Stomach (tissue), 4 donors: ENCODE results near the gene COIL.

Experiments used
- POLR2A ChIP-seq, 4 donors: fragments of 450-650 bp; IDR thresholded peaks; one replicate each; pipeline ENCODE4 v1.6.1; 2016; ENCODE audit warnings: antibody characterized with exemption in 4 of 4, control low read depth in 2 of 4, mild to moderate bottlenecking in 1 of 4, moderate library complexity in 1 of 4
- POLR2AphosphoS5 ChIP-seq, 3 donors: sonication (generic); formaldehyde crosslinking; IDR thresholded peaks; one replicate each; pipeline ENCODE4 v1.6.1; 2016; ENCODE audit warnings: antibody characterized with exemption in 3 of 3
- TF ChIP-seq, protein P1 (sequence below), 7 experiments: fragments of 450-650 bp in 4 of 7; fragments of 200-600 bp in 3 of 7; sonication (generic) in 3 of 7; IDR thresholded peaks; one replicate each; pipeline ENCODE4 v1.5.1; 2016 to 2019; ENCODE audit warnings: antibody characterized with exemption in 7 of 7, control low read depth in 2 of 7, mild to moderate bottlenecking in 1 of 7

DNA sequence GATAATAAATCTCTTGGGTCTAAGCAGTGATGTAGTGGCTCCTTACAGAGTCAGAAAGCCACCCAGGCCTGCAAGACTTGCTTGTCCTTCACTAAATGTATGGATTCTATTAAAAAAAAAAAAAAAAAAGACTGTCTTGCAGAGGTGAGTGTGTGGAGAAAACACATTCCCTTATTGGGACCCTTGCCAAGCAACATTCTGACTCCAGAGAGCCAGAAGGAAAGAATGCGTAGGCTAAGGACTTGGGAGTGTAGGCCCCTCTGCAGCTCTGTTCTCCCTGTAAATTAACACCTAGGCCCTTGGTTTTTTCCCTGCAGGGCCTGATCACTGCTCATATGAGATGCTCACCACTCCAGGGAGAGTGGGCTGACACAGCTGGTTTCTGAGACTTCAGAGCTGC lies 34.9 kb upstream of the COIL start:
- TF ChIP-seq, protein P1, sequence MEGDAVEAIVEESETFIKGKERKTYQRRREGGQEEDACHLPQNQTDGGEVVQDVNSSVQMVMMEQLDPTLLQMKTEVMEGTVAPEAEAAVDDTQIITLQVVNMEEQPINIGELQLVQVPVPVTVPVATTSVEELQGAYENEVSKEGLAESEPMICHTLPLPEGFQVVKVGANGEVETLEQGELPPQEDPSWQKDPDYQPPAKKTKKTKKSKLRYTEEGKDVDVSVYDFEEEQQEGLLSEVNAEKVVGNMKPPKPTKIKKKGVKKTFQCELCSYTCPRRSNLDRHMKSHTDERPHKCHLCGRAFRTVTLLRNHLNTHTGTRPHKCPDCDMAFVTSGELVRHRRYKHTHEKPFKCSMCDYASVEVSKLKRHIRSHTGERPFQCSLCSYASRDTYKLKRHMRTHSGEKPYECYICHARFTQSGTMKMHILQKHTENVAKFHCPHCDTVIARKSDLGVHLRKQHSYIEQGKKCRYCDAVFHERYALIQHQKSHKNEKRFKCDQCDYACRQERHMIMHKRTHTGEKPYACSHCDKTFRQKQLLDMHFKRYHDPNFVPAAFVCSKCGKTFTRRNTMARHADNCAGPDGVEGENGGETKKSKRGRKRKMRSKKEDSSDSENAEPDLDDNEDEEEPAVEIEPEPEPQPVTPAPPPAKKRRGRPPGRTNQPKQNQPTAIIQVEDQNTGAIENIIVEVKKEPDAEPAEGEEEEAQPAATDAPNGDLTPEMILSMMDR (IDR thresholded peaks at IDR 0.05), result no peak
- TF ChIP-seq POLR2A (IDR thresholded peaks at IDR 0.05) (no peak), POLR2AphosphoS5 (IDR thresholded peaks at IDR 0.05) (no peak)
